DOHH2 (cell line): ENCODE results near the gene DHRS4L2.

ENCODE experiments used
- CTCF ChIP-seq: fragments of 200-600 bp; sonication (generic); IDR thresholded peaks from one replicate; pipeline ENCODE4 v1.5.1; 2014; ENCODE audit warnings: antibody characterized with exemption, mild to moderate bottlenecking, low read depth, low read length; ENCODE audit not compliant: poor library complexity, severe bottlenecking
- EZH2phosphoT487 ChIP-seq: fragments of 200-600 bp; sonication (generic); IDR thresholded peaks from 2 replicates; pipeline ENCODE4 v1.6.1; 2017; ENCODE audit warnings: borderline replicate concordance, mild to moderate bottlenecking, antibody characterized with exemption, low read length, moderate library complexity, mixed read lengths

DNA sequence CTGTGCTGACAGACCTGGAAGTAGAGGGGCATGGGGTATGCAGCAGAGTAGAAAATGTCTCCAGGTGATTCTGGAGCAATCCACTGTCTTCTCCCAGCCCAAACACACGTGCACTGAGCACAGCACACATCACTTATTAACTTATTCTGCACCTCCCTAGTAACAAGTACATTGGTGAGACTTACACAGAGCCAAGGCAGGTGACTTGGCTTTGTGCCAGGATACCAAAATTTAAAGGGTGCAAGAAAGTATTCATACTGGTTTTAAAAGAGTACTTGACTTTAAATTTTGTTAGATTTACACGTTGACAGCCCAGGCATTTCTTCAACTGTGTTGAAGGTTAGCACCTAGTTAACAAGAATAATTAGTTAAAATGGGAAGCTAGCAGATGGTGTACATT, 52.0 kb downstream of the DHRS4L2 start:
- TF ChIP-seq CTCF (no peak), EZH2phosphoT487 (no peak)
